GM20000 (cell line): ENCODE results near the gene RAET1E.

Source experiments
- DNase-seq: peaks from one replicate; pipeline ENCODE4 v3.0.0; 2012; ENCODE audit warnings: low spot score
- TF ChIP-seq, protein P1 (sequence below): IDR thresholded peaks from 2 replicates; pipeline ENCODE4 v1.5.1; 2012; ENCODE audit warnings: mild to moderate bottlenecking, control low read depth; ENCODE audit errors: extremely low read depth, missing control alignments

RAET1E gene

DNA sequence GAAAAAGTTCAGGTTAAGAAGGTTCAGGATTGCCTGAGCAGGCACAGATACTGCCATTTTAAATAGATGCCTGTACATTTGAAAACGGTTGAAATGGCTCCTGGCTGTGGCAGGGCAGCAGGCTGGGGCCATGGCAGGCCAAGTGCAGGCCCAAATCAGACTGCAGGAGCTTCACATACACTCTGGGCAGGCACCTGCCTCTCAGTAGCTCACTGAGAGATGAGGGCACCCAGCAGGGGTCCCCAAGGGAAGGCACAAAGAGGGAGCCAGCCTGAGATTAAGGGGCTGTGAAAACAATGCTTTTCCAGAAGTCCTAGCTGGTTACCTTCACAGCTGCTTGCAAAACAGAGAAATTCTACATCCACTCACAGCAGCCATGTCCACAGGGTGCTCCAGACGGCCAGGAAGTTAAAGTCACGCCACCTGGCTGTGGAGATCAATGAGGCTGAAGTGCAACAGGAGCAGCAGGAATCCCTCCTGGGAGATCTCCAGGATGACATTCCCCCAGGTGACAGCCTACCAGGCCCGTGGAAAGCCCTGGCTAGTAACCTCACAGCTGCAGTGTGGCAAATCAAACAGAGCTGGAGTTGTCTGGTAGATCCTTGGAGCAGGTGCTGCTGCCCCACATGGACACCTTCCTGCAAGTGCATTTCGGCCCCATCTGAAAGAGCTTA, 6.2 kb upstream of the RAET1E start:
- no peak for DNase-seq
- TF ChIP-seq, protein P1, sequence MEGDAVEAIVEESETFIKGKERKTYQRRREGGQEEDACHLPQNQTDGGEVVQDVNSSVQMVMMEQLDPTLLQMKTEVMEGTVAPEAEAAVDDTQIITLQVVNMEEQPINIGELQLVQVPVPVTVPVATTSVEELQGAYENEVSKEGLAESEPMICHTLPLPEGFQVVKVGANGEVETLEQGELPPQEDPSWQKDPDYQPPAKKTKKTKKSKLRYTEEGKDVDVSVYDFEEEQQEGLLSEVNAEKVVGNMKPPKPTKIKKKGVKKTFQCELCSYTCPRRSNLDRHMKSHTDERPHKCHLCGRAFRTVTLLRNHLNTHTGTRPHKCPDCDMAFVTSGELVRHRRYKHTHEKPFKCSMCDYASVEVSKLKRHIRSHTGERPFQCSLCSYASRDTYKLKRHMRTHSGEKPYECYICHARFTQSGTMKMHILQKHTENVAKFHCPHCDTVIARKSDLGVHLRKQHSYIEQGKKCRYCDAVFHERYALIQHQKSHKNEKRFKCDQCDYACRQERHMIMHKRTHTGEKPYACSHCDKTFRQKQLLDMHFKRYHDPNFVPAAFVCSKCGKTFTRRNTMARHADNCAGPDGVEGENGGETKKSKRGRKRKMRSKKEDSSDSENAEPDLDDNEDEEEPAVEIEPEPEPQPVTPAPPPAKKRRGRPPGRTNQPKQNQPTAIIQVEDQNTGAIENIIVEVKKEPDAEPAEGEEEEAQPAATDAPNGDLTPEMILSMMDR, result no peak

DNA sequence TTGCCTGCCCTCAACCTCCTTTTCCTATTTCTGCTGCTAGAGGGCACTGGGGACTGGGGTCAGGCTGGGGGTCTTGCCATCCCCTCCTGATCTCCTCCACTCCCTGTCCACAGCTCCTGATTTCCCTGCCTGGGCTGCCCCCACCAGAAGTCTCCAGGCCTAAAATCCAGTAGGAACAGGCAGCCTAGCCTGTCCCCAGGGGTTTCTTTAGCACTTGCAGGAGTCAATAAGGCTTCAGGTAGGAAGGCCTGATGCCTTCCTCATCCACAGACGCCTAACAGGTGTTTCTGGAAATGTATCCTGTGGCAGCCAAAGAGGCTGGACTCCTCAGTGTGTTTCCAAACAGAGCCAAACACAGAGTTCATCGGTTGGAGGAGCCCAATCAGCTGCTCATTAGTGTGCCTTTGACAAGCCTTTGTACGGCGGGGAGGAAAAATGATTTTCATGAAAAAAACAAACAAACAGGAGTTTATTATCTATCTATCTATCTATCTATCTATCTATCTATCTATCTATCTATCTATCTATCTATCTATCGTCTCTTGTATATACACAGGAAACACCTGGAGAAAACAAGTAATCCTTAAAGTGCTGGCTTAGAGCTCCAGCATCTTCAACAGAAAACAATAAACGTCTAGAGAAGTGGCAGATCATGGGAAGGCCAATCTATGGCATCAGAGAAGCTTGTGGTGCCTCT, 3.7 kb upstream of the RAET1E start:
- TF ChIP-seq, protein P1, result no peak
- DNase-seq, result no peak

DNA sequence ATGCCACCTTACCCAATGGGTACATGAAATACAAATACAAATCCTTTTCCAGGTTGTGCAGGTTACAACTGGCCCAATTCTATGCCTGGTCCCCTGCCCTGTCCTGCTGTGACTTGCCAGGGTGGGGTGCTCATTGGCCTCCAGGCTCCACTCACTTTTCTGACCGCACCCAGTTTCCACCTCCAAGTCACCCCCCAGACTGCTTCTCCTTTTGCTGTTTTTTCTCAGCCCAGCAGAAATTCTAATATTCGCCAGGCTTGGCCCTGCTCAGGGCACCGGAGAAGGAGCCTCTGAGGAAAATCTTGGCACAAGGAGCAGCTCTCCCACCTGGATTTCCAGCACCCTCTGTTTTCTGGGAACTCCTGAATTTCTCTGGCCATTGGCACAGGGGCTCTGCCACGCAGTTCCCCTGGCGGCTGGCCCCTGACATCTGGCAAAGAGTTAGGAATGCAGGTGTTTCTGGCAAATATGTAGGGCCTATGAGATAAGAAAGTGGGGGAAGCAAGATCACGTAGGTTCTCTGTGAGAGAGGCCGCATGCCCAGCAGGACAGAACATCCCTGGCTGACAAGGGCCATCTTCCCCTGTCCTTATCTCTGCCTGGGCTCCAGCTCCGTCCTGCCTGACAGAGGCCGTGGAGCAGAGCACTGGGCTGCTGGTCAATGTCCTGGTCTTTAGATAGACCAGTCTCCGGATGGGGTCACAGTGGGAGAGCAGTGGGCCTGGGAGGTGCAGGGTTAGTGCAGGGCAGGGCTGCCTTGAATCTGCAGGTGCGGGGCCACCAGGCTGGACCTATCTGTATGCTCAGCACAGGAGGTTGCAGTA, 2.9 kb upstream of the RAET1E start:
- TF ChIP-seq, protein P1, result no peak
- no peak for DNase-seq

DNA sequence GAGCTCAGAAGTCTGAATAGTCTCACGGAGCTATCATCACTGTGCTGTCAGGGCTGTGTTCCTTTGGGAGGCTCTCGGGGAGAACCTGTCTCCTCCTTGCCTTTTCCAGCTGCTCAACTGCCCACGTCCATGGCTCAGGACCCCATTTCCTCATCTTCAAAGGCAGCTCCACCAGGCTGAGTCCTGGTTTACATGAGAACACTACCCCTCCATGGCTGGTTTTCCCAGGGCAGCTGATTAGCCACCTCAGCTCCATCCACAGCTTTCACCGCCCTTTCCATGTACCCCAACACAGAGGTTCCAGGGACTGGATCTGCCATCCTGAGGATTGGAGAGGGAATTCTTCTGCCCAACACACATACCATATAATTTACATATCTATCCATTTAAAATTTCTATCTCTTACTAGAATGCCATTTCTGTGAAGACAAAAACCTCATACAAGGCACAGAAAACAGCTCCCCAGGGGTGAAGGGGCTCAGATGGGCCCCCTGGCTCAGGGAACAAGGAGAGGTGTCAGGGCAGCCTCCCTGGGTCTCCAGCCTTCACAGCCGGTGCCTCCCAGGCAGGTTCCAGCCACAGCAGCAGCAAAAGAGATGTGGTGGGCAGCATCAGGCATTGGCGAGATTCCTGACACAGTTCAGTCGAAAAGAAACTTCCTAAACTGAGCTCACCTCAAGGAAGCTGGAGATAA, 2.2 kb upstream of the RAET1E start:
- TF ChIP-seq, protein P1, result no peak

DNA sequence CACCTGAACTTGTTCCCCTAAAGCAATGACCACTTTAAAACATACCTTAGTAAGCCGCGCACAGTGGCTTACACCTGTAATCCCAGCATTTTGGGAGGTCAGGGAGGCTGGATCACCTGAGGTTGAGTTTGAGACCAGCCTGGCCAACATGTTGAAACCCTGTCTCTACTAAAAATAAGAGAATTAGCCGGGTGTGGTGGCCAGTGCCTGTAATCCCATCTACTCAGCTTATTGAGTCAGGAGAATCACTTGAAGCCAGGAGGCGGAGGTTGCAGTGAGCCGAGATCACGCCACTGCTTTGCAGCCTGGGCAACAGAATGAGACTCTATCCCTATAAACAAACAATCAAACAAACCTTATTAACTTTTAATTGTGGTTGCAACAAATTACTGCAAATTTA, 1.6 kb upstream of the RAET1E start:
- no peak for DNase-seq
- TF ChIP-seq, protein P1, result no peak

More for the DNA sequence above, 2.2 kb upstream of the RAET1E start:
- DNase-seq, result no peak

DNA sequence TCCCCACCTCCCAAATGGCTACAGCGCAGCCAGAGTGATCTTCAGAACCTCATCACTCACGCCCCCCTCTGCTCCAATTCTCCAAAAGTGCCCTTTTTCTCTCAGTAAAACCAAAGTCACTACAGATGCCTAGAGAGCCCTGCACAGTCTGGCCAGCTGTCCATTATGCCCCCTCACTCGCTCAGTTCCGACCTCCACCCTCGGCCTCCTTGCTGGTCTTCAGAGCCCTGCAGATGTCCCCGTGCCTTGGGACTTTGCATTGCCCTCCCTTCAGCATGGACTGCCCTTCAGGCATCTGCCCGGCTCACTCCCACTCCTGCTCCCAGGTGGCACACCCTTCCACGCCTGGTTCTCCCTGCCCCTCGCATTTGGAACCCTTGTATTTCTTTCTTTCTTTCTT, 1.1 kb upstream of the RAET1E start:
- DNase-seq, result no peak
- TF ChIP-seq, protein P1, result no peak
